Measurements from ENCODE around the gene BTF3. TPM values are rescaled to one million over a fixed set of nuclear protein-coding genes. Genes with fewer than 3 reads are reported as not detected.
"Not testable (repeated sequence)": the region's sequence is repeated elsewhere in the genome, so short reads cannot be mapped to it uniquely, and the experiment has no call there.

Gene BTF3
- total and polyA plus RNA-seq, 4 donors = 393 to 1,015 (median 568) TPM

GRCh38 chr5:73482383-73483136 is 15.7 kb upstream of the BTF3 start:
- no peak for ATAC-seq (ENCODE audit: low FRiP score)
- H3K4me3 ChIP-seq (ENCODE audit: low read length in 2 of 2) = no peak overlapping the region
- H3K27me3 ChIP-seq (ENCODE audit: control insufficient read depth in 1 of 2, insufficient read depth in 2 of 2, low read length in 1 of 2) = no peaks in the 10 kb centered on the region

GRCh38 chr5:73483676-73484075 is 14.6 kb upstream of the BTF3 start:
- Histone ChIP-seq H3K4me3 (ENCODE audit: low read length in 2 of 2) (no peak overlapping the region), H3K27me3 (ENCODE audit: control insufficient read depth in 1 of 2, insufficient read depth in 2 of 2, low read length in 1 of 2) (no peaks in the 10 kb centered on the region), H3K36me3 (ENCODE audit: control insufficient read depth in 1 of 2, insufficient read depth in 2 of 2, low read length in 1 of 2) (no peaks in the 10 kb centered on the region), H3K9me3 (ENCODE audit: control insufficient read depth, low read length) (no peaks in the 10 kb centered on the region), H3K4me1 (ENCODE audit: control insufficient read depth in 1 of 2, insufficient read depth in 2 of 2, low read length in 2 of 2) (no peaks in the 10 kb centered on the region), H3K27ac (ENCODE audit: low read depth in 1 of 2, low read length in 2 of 2) (no peak overlapping the region)
- 81 to 84% methylated on average over 4 of the region's 4 CpGs for WGBS, 2 donors
- intact Hi-C loops (cut with DNase I) = no loop called here
- DNase-seq = no peak
- no peak for ATAC-seq (ENCODE audit: low FRiP score)

More at GRCh38 chr5:73482383-73483136, 15.7 kb upstream of the BTF3 start:
- Histone ChIP-seq H3K36me3 (ENCODE audit: control insufficient read depth in 1 of 2, insufficient read depth in 2 of 2, low read length in 1 of 2) (no peaks in the 10 kb centered on the region), H3K4me1 (ENCODE audit: control insufficient read depth in 1 of 2, insufficient read depth in 2 of 2, low read length in 2 of 2) (no peaks in the 10 kb centered on the region), H3K27ac (ENCODE audit: low read depth in 1 of 2, low read length in 2 of 2) (no peak overlapping the region), H3K9me3 (ENCODE audit: control insufficient read depth, low read length) (no peaks in the 10 kb centered on the region)
- DNase-seq = no peak
- 78 to 79% methylated on average over 4 of the region's 4 CpGs for WGBS, 2 donors
- intact Hi-C loops (cut with DNase I) = no loop called here

- intact Hi-C loops (cut with DNase I) = no loop called here
- no peaks in the 10 kb centered on the region for H3K9me3 ChIP-seq (ENCODE audit: control insufficient read depth, low read length)
- no peaks in the 10 kb centered on the region for H3K27me3 ChIP-seq (ENCODE audit: control insufficient read depth in 1 of 2, insufficient read depth in 2 of 2, low read length in 1 of 2)
- H3K4me3 ChIP-seq (ENCODE audit: low read length in 2 of 2) = no peak overlapping the region
- 83 to 87% methylated on average over 1 of the region's 1 CpG for WGBS, 2 donors
- DNase-seq (no peak), ATAC-seq (ENCODE audit: low FRiP score) (no peak)
- no peaks in the 10 kb centered on the region for H3K36me3 ChIP-seq (ENCODE audit: control insufficient read depth in 1 of 2, insufficient read depth in 2 of 2, low read length in 1 of 2)
- no peak overlapping the region for H3K27ac ChIP-seq (ENCODE audit: low read depth in 1 of 2, low read length in 2 of 2)
- no peaks in the 10 kb centered on the region for H3K4me1 ChIP-seq (ENCODE audit: control insufficient read depth in 1 of 2, insufficient read depth in 2 of 2, low read length in 2 of 2)
Observed at GRCh38 chr5:73484511-73484910, 13.7 kb upstream of the BTF3 start.

GRCh38 chr5:73485715-73486114 is 12.5 kb upstream of the BTF3 start:
- intact Hi-C loops (cut with DNase I) = no loop called here
- 82 to 87% methylated on average over 3 of the region's 3 CpGs for WGBS, 2 donors
- ATAC-seq (ENCODE audit: low FRiP score) (no peak), DNase-seq (no peak)
- Histone ChIP-seq H3K4me3 (ENCODE audit: low read length in 2 of 2) (no peak overlapping the region), H3K9me3 (ENCODE audit: control insufficient read depth, low read length) (no peaks in the 10 kb centered on the region), H3K4me1 (ENCODE audit: control insufficient read depth in 1 of 2, insufficient read depth in 2 of 2, low read length in 2 of 2) (no peaks in the 10 kb centered on the region), H3K27ac (ENCODE audit: low read depth in 1 of 2, low read length in 2 of 2) (no peak overlapping the region), H3K27me3 (ENCODE audit: control insufficient read depth in 1 of 2, insufficient read depth in 2 of 2, low read length in 1 of 2) (no peaks in the 10 kb centered on the region), H3K36me3 (ENCODE audit: control insufficient read depth in 1 of 2, insufficient read depth in 2 of 2, low read length in 1 of 2) (no peaks in the 10 kb centered on the region)

GRCh38 chr5:73486119-73486899 is 11.9 kb upstream of the BTF3 start:
- H3K4me1 ChIP-seq (ENCODE audit: control insufficient read depth in 1 of 2, insufficient read depth in 2 of 2, low read length in 2 of 2) = no peaks in the 10 kb centered on the region
- H3K36me3 ChIP-seq (ENCODE audit: control insufficient read depth in 1 of 2, insufficient read depth in 2 of 2, low read length in 1 of 2) = no peaks in the 10 kb centered on the region
- intact Hi-C loops (cut with DNase I) = no loop called here
- 51 to 56% methylated on average over 3 of the region's 3 CpGs for WGBS, 2 donors
- no peak overlapping the region for H3K4me3 ChIP-seq (ENCODE audit: low read length in 2 of 2)
- no peak overlapping the region for H3K27ac ChIP-seq (ENCODE audit: low read depth in 1 of 2, low read length in 2 of 2)
- no peaks in the 10 kb centered on the region for H3K9me3 ChIP-seq (ENCODE audit: control insufficient read depth, low read length)
- ATAC-seq (ENCODE audit: low FRiP score) = no peak
- no peak for DNase-seq
- no peaks in the 10 kb centered on the region for H3K27me3 ChIP-seq (ENCODE audit: control insufficient read depth in 1 of 2, insufficient read depth in 2 of 2, low read length in 1 of 2)

- H3K36me3 ChIP-seq (ENCODE audit: control insufficient read depth in 1 of 2, insufficient read depth in 2 of 2, low read length in 1 of 2); H3K27ac ChIP-seq (ENCODE audit: low read depth in 1 of 2, low read length in 2 of 2); ATAC-seq (ENCODE audit: low FRiP score); H3K27me3 ChIP-seq (ENCODE audit: control insufficient read depth in 1 of 2, insufficient read depth in 2 of 2, low read length in 1 of 2); H3K9me3 ChIP-seq (ENCODE audit: control insufficient read depth, low read length); H3K4me1 ChIP-seq (ENCODE audit: control insufficient read depth in 1 of 2, insufficient read depth in 2 of 2, low read length in 2 of 2); DNase-seq; H3K4me3 ChIP-seq (ENCODE audit: low read length in 2 of 2); intact Hi-C loops (cut with DNase I): not testable (repeated sequence)
- WGBS, 2 donors = 45 to 61% methylated on average over 4 of the region's 4 CpGs
Observed at GRCh38 chr5:73487257-73487656, 11.0 kb upstream of the BTF3 start.

GRCh38 chr5:73487815-73488214 is 10.4 kb upstream of the BTF3 start:
- intact Hi-C loops (cut with DNase I) = no loop called here
- DNase-seq (no peak), ATAC-seq (ENCODE audit: low FRiP score) (no peak)
- Histone ChIP-seq H3K4me1 (ENCODE audit: control insufficient read depth in 1 of 2, insufficient read depth in 2 of 2, low read length in 2 of 2) (no peaks in the 10 kb centered on the region), H3K36me3 (ENCODE audit: control insufficient read depth in 1 of 2, insufficient read depth in 2 of 2, low read length in 1 of 2) (no peaks in the 10 kb centered on the region), H3K27me3 (ENCODE audit: control insufficient read depth in 1 of 2, insufficient read depth in 2 of 2, low read length in 1 of 2) (no peaks in the 10 kb centered on the region), H3K9me3 (ENCODE audit: control insufficient read depth, low read length) (no peaks in the 10 kb centered on the region), H3K4me3 (ENCODE audit: low read length in 2 of 2) (no peak overlapping the region), H3K27ac (ENCODE audit: low read depth in 1 of 2, low read length in 2 of 2) (no peak overlapping the region)
- 72 to 76% methylated on average over 4 of the region's 4 CpGs for whole genome bisulfite sequencing, 2 donors

GRCh38 chr5:73488806-73489205 is 9.4 kb upstream of the BTF3 start:
- no peak overlapping the region for H3K4me3 ChIP-seq (ENCODE audit: low read length in 2 of 2)
- no peaks in the 10 kb centered on the region for H3K4me1 ChIP-seq (ENCODE audit: control insufficient read depth in 1 of 2, insufficient read depth in 2 of 2, low read length in 2 of 2)
- DNase-seq (no peak), ATAC-seq (ENCODE audit: low FRiP score) (no peak)
- no peaks in the 10 kb centered on the region for H3K27me3 ChIP-seq (ENCODE audit: control insufficient read depth in 1 of 2, insufficient read depth in 2 of 2, low read length in 1 of 2)
- 81 to 87% methylated on average over 3 of the region's 3 CpGs for WGBS, 2 donors
- intact Hi-C loops (cut with DNase I) = no loop called here
- H3K36me3 ChIP-seq (ENCODE audit: control insufficient read depth in 1 of 2, insufficient read depth in 2 of 2, low read length in 1 of 2) = no peaks in the 10 kb centered on the region
- no peaks in the 10 kb centered on the region for H3K9me3 ChIP-seq (ENCODE audit: control insufficient read depth, low read length)
- no peak overlapping the region for H3K27ac ChIP-seq (ENCODE audit: low read depth in 1 of 2, low read length in 2 of 2)

GRCh38 chr5:73490088-73490487 is 8.2 kb upstream of the BTF3 start:
- WGBS, 2 donors = 87 to 93% methylated on average over 2 of the region's 2 CpGs

More at GRCh38 chr5:73490088-73490487, 8.2 kb upstream of the BTF3 start:
- no peak for DNase-seq
- H3K4me1 ChIP-seq (ENCODE audit: control insufficient read depth in 1 of 2, insufficient read depth in 2 of 2, low read length in 2 of 2) = no peaks in the 10 kb centered on the region
- H3K4me3 ChIP-seq (ENCODE audit: low read length in 2 of 2) = no peak overlapping the region
- intact Hi-C loops (cut with DNase I) = no loop called here
- H3K36me3 ChIP-seq (ENCODE audit: control insufficient read depth in 1 of 2, insufficient read depth in 2 of 2, low read length in 1 of 2) = no peaks in the 10 kb centered on the region
- H3K27ac ChIP-seq (ENCODE audit: low read depth in 1 of 2, low read length in 2 of 2) = no peak overlapping the region
- no peaks in the 10 kb centered on the region for H3K27me3 ChIP-seq (ENCODE audit: control insufficient read depth in 1 of 2, insufficient read depth in 2 of 2, low read length in 1 of 2)
- ATAC-seq (ENCODE audit: low FRiP score) = no peak
- H3K9me3 ChIP-seq (ENCODE audit: control insufficient read depth, low read length) = no peaks in the 10 kb centered on the region
